ENCODE measurements around the gene TACO1.

- TF ChIP-seq CTCF (IDR thresholded peaks at IDR 0.05; ENCODE audit: low read depth, low read length) (no peak), EZH2phosphoT487 (IDR thresholded peaks at IDR 0.05; ENCODE audit: low read depth) (no peak)
Observed at GRCh38 chr17:63592797-63593196, 7.9 kb upstream of the TACO1 start.
